Measurements from ENCODE around the gene CD8B.

Gene CD8B

DNA sequence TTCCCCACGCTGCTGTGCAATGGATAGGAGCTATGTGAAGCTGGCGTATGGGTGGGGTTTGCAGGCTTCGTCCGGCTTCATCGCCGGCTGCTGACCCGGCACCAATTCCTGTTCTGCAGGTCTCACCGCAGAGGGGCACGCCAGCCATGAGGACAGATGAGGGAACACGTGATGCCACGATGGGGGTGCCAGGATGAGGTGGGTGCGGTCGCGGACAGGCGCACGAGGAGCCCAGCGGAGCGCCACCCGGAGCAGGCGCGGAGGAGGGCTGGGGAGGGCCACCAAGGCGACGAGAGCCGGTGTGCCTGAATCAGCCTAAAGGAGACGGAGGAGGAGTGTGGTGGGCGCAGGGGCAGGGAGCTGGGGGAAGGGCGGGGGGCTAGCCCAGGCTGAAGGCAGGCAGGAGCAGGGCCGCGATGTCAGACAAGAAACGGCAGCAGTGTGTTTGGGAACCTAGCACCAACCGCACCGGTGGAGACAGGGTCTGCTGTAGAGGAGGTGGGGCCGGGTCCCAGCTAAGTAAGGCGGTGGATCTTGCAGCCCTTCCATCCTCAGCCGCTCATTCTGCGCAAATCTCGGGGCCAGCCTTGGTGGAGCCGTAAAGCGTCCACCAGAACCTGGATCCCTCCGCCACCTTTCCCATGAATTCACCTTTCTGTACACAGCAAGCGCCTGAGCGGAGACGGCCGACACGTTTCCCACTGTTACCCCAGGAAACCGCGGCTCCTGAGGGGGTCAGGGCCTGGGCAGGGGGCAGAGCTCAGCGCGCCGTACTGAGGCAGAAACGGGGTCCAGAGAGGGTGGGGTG lies 54.0 kb downstream of the CD8B start:
- peak; percentile 32 to 97 (median 82) for DNase-seq
- intact Hi-C loops (cut with DNase I): no loop called here

DNA sequence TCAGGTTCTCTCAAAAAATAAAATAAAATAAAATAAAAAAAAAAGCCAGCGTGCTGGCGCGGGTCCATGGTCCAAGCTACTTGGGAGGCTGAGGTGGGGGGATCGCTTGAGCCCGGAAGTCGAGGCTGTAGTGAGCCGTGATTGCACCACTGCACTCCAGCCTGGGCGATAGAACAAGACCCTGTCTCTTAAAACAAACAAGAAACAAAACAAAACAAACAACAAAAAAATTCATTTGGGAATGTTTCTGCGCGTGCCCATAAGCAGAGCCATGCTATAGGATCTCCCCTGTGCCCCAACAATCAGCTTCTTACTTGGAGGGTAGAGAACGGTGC lies 54.6 kb downstream of the CD8B start:
- DNase-seq: no peak
- intact Hi-C loops (cut with DNase I): no loop called here

DNA sequence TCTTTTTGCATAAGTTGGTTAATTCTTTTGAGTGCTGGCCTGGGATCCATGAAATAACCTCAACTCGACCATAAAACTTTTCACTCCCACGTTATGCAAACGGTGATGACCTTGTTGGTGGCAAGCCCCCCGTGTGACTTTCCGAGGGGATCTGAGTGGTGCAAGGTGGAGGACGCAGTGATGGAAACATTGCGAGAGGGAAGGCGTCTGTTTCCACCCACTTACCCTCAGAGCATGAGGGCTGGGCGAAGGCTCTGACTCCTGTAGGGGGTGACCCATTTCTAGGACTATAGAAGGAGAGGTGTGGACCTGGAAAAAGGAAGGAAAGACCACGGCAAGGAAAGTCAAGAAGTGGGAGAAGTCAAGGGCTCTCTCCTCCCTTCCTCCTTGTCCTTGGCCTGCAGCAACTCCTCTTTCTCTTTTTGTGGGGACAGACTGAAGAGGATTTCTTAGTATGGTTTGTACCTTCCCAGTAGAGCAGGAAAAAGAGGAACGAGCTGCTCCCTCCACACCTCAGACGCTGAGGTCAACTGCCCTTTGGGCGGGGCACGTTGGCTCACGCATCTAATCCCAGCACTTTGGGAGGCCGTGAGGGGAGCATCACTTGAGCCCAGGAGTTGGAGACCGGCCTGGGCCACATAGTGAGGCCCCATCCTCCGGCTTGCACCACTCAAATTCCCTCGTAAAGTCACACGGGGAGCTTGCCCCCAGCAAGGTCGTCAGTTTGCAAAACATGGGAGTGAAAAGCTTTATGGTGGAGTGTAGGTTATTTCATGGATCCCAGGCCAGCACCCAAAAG lies 55.4 kb downstream of the CD8B start:
- intact Hi-C loops (cut with DNase I): no loop called here
- no peak for DNase-seq

DNA sequence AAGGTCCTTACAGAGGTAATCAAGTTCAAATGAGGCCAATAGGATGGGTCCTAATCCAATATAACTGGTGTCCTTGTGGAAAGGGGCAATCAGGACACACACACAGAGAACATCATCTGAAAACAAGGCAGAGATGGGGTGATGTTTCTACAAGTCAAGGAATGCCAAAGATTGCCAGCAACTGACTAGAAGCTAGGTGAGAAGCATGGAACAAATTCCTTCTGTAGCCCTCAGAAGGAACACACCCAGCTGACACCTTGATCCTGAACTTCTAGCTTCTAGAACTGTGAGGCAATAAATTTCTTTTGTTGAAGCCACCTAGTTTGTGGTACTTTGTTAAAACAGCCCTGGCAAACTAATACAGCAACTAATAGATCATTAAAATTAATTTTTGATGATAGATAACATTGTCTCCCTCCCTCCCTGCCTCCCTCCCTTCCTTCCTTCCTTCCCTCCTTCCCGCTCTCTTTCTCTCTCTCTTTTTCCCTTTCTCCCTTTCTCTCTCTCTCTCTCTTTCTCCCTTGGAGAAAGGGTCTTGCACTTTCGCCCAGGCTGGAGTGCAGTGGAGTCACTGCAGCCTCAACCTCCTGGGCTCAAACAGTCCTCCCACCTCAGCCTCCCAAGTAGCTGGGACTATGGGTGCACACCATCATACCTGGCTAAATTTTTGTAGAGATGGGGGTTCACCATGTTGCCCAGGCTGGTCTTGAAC lies 60.7 kb downstream of the CD8B start:
- intact Hi-C loops (cut with DNase I): no loop called here

DNA sequence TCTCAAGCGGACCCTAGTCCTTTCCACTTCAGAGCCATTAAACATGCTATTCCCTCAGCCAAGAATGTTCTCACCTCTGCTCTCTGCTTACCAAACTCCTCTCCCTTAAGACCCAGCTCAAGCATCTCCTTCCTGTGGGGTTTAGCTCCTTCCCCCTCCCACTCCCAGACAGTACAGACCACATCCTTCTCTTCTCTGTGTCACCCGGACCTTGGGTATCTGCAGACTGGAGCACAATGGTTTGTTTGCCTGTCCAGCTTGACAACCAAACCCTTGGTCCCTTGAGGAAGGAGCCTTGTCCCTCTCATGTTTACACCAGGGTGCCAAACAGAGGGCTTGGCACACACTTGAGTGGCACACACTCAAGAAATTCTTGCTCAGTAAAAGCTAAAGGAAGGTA lies 66.8 kb downstream of the CD8B start:
- no peak for DNase-seq
- intact Hi-C loops (cut with DNase I): no loop called here

More for the DNA sequence above, 60.7 kb downstream of the CD8B start:
- DNase-seq: no peak

DNA sequence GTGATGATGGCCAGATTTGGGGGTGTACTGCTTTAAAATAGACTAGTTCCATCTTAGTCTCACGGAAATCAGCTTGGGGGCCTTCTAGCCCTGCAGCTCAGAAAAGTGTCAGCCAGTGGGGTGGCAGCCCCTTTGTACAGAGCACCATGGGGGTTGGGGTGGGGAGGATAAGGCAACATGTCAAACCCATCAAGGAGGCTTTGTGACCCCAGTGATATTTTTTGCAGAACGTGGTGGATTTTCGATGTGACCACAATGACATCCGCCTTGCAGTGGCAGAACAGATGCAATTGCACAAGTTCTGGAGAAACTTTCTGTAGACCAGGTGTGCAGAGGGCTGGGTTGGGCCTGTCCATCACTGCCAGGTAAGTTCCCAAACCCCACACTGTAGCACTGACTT lies 67.9 kb downstream of the CD8B start:
- DNase-seq: no peak
- intact Hi-C loops (cut with DNase I): no loop called here

DNA sequence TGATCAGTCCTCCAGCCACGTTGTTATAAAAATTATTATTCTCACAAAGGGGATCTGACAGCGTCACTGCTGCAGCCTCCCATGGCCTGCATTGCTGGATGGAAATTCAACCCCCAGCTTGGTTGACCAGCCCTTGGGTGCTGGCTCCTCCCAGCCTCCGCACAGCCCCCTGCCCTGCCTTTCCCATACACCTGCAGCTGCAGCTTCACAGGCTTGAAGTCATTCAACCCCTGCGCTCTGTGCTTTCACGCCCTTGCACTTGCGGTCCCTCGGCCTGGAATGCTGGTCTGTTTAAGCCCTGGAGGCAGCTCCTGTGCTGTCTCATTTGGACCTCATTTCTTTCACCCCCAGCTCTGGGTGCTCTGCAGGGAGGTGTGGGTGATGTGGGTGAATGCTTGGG lies 70.1 kb downstream of the CD8B start:
- intact Hi-C loops (cut with DNase I): no loop called here
- DNase-seq: peak in 1 of 10 donors; percentile 69

DNA sequence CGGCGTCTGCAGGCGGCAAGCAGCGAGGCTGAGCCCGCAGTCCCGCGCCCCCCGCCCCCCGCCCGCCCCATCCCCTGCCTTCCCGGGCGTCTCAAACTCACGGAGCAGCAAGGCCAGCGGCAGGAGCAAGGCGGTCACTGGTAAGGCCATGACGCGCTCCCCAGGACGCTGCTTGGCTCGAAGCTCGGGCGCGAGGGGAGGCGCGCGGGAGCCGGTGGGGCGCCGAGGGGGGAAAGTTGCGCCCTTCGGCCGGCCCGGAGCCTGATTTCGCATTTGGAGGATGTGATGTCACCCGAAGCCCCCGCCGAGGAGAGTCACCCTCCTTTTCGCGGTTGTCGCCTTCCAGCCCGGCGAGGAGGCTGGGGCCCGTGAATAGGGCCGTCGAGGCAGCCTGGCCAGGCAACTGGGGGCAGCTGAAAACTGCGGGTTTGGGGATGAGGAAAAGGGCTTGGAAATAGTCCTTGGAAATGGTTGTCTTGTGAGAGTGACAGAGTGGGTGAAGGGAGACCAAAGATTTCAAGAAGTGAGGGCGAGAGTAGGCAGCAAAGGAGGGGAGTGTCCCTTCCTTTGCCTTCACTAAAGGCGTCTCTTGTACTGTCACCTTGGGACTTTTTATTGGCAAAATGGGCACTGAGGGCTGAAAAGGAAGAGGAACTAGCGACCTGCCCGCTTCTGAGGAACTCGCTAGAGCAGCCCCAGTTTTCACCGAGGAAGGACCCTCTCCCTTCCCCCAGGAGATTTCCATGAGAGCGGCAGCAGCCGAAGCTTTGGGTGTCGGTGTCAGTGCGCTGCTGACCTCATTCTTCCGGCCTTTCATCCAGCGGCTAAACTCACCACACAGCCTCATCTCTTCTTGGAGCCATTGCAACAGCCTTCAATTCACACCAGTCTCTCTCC lies 70.8 kb downstream of the CD8B start, which contains the start of gene CD8A:
Gene CD8A (minus strand): TSS at position 238 of the 897 bp plus-strand sequence. CDS start 88 bp downstream, at position 150.
- intact Hi-C loops (cut with DNase I): no loop called here
- no peak for DNase-seq

DNA sequence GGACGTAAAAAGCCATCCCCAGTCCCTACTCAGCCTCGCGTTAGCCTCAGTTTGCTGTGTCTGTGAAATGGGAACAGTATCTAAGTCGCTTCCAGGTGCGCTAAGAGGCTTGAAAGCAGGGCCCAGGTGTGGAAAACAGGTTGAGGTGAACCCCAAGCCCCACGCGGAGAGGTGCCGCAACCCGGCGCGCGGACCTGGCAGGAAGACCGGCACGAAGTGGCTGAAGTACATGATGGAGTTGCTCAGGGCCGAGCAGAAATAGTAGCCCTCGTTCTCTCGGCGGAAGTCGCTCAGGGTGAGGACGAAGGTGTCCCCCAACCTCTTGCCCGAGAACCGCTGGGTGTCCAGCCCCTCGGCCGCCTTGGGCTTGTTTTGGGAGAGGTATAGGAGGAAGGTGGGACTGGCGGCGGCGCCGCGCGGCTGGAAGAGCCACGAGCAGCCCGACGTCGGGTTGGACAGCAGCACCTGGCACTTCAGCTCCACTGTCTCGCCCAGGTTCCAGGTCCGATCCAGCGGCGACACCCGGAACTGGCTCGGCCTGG lies 71.5 kb downstream of the CD8B start:
- intact Hi-C loops (cut with DNase I): no loop called here
- no peak for DNase-seq

DNA sequence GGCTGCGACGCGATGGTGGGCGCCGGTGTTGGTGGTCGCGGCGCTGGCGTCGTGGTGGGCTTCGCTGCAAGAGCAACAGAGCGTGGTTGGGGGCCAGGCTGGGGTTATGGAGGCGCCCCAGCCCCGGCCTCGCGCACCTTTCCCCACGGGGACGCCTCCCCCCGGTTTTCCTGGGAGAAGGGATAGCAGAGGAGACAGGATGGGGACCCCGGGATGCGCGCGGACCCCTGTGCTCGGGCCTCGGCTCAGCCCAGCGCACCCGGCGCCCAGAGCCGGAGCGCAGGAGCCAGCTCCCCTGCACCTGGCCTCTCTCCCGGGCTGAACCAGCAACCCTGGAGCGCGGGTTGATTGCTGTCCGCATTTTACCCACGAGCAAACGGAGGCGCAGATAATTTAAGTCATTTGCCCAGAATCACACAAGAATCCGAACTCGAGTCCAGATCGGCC lies 72.0 kb downstream of the CD8B start:
- intact Hi-C loops (cut with DNase I): no loop called here
- DNase-seq: no peak

DNA sequence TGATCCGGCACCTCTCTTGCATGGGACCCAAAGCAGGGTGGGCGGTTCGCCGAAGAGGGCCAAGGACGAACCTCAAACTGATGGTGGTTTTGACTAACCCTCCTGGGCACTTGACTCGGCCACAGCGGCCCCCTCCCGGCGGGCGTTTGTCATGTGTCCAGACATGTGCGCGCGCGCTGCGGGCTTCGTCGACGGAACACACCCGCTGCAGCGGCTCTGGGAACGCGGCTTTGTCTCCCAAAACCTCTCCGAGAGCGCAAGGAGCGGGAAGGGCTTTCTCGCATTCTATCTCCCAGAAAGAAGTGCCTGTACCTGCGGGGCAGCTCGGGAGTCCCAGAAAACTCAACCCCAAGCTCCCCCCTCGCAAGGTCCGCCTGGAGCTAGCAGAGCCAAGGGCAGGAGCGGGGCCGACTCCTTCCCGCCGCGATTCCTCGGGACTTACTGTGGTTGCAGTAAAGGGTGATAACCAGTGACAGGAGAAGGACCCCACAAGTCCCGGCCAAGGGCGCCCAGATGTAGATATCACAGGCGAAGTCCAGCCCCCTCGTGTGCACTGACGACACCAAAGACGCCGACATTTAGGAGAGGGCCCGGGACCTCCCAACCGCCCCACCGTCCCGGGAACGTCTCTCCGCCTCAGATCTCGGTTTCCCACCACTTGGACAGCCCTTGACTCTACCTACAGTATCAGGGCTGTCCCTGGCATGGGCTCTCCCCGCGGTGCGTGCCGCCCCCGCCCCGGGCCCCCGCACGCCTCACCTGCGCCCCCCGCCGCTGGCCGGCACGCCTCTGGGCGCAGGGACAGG lies 72.6 kb downstream of the CD8B start:
- intact Hi-C loops (cut with DNase I): no loop called here
- DNase-seq: peak in 3 of 10 donors; percentile 27 to 88 (median 82)

DNA sequence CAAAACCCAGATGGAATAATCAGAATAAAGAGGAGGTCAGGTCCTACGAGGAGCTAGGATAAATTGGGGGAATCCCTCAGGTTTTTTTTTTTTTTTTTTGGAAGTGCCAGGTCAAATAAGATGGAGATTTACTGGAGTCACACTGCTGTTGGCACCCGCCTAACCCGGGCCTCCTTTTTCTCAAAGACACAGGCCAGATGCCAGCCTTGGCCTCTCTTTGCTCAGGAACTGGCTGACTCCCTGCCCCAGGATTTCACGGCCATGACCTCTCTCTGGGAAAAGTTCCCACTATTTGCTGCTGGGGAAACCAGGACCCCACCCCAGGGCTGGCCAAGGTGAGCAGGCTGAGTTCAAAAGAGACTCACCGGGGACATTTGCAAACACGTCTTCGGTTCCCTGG lies 73.5 kb downstream of the CD8B start:
- no peak for DNase-seq
- intact Hi-C loops (cut with DNase I): no loop called here

DNA sequence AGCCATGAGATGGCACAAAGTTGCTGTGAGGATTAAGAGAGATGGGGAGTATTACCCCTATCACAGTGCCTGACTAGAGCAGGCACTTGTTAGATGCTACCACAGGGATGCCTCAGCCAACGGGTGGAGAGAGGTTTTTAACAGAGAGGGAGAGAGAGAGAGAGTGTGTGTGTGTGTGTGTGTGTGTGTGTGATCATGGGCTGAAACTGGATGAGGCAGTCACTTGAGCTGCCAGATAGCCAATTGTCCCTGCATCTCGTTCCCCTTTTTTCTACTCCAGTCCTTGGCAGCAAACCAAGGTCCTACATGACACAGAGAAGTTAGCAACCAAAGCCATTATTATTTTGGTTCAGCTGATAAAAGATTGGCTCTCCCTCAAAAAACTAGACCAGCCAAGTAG lies 74.0 kb downstream of the CD8B start:
- DNase-seq: no peak
- intact Hi-C loops (cut with DNase I): no loop called here

DNA sequence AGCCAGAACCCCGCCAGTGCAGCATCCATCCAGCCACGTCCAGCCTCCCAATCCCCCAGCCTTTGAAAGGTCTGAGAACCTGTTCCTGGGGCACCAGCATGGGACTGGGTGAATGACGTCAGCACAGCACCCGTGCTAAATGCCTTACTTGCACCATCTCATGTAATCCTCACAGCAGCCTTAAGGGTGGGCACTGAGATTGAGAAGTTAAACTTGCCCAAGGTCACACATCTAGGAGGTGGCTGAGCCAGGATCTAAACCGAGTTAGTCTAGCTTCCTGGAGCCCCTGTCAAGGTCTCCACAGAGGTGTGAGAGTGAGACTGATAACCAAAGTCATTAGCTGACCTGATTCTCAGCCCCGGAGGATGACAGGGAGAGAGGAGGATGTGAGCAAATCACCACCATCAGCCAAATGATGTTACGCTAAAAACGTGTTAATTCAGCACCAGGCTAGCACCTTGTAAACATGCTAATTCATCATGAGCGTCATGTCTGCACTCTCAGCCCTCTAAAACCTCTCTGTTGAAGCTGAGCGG lies 75.6 kb downstream of the CD8B start:
- intact Hi-C loops (cut with DNase I): no loop called here
- no peak for DNase-seq

DNA sequence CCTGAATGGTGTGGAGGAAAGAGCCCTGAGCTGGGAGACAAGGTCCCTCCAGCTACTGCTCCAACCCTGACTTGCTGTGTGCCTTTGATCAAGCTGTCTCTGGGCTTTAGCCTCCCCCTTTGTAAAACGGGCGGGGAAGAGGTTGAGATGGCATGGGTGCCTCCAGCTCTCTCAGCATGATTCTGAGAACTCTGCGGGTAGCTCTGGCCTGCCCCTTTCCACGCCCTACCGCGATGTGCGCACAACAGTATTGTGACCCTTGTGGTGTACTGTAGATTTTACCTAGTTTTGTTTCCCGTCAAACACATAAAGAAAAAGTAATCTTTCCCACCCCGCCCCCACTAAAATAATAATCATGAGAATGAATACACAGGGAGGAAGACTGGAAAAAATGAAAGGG lies 76.2 kb downstream of the CD8B start:
- intact Hi-C loops (cut with DNase I): no loop called here
- no peak for DNase-seq

DNA sequence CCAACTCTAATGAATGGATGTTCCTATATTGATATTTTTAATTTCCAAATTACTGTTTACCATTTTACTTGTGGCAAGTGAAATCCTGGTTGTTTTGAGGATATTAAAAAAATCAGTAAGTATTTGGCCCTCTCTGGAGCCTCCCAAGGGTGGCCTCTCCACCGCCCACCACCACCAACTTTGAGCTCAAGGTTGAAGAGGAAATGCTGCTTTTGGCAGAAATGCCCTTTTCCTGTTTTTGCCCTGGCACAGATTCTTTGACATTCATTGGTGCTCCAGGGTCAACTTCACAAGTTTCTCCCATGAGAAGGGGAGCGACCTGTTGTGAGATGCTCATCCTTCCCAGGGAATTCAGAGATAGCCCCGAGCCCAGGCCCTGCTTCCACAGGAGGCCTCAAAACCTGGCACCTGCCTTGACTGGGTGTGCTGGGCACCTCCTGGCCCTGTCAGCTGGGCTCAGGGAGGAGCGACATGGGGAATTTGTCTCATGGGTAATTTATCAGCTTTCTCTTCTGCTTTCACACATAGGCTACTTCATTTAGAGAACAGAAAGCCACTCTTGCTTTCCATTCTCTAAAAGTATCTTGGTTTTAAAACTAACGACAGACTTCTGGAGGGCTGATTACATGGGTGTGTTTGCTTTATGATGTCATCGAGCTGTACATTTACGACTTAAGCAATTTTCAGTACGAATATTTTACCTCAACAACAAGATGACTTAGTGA lies 77.9 kb downstream of the CD8B start:
- no peak for DNase-seq
- intact Hi-C loops (cut with DNase I): no loop called here

DNA sequence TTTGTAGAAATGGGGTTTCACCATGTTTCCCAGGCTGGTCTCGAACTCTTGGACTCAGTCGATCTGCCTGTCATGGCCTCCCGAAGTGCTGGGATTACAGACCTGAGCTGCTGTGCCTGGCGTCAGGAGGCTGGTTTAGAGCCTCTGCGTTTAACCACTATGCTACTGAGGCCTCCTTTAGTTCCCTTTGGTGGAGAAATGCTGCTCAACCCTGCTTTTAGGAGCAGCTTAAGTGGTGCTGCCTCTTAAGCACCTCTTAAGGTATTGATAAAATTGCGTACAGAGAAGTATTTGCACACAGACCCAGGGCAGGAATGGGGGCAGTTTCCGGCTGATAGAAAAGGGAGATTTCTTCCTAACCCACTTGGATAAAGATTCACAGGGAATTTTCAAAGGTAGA lies 78.9 kb downstream of the CD8B start:
- intact Hi-C loops (cut with DNase I): no loop called here
- no peak for DNase-seq

DNA sequence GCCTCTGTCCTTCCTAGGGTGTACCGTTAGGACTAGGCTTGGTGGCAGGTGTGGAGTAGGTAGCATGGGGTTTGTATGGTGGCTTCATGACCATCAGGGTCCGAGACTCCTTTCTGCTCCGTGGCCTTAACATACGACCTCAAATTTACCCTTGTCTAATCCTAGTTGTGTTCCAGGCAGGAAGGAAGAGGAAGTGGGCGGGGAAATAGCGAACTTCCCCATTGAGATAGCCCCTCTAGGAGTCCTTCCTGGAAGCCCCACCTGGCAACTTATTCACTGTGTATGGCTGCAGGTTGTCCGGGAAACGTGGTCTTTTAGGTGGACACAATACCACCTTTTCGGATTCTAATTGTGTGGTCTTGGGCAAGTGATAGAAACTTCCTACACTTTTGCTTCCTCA lies 80.3 kb downstream of the CD8B start:
- no peak for DNase-seq
- intact Hi-C loops (cut with DNase I): no loop called here

Data from posterior cingulate gyrus (tissue), 11 donors.